ENCODE measurements around the gene FBXO21.
"Not testable (repeated sequence)": the region's sequence is repeated elsewhere in the genome, so short reads cannot be mapped to it uniquely, and the experiment has no call there.

FBXO21 gene

GRCh38 chr12:117212563-117213190 lies 22.4 kb upstream of the FBXO21 start:
- Mint-ChIP-seq H3K4me1 (ENCODE audit: low read depth) (no peaks in the 10 kb centered on the region), H3K9me3 (no peaks in the 10 kb centered on the region), H3K4me3 (no peak overlapping the region), H3K27me3 (peaks cover 24% of the 10 kb centered on the region), H3K36me3 (ENCODE audit: low read depth) (no peaks in the 10 kb centered on the region), H3K27ac (no peak overlapping the region)
- intact Hi-C loops (cut with micrococcal nuclease) = loop anchor here (1.0 to 10.0 kb wide), 2 partner anchors 372 to 625 kb away; no protein-coding TSS in a partner anchor

GRCh38 chr12:117210266-117210918 lies 20.1 kb upstream of the FBXO21 start:
- no peaks in the 10 kb centered on the region for H3K4me1 Mint-ChIP-seq (ENCODE audit: low read depth)
- intact Hi-C loops (cut with micrococcal nuclease) = loop anchor here (10.0 kb wide), 1 partner anchor 374 kb away; no protein-coding TSS in a partner anchor

GRCh38 chr12:117209626-117210025 lies 19.4 kb upstream of the FBXO21 start:
- H3K27me3 Mint-ChIP-seq = peaks cover 17% of the 10 kb centered on the region
- H3K4me3 Mint-ChIP-seq = no peak overlapping the region
- no peaks in the 10 kb centered on the region for H3K9me3 Mint-ChIP-seq
- no peaks in the 10 kb centered on the region for H3K4me1 Mint-ChIP-seq (ENCODE audit: low read depth)
- H3K27ac Mint-ChIP-seq = no peak overlapping the region
- intact Hi-C loops (cut with micrococcal nuclease) = loop anchor here (10.0 kb wide), 1 partner anchor 375 kb away; no protein-coding TSS in a partner anchor
- no peaks in the 10 kb centered on the region for H3K36me3 Mint-ChIP-seq (ENCODE audit: low read depth)

More at GRCh38 chr12:117210266-117210918, 20.1 kb upstream of the FBXO21 start:
- Mint-ChIP-seq H3K27me3 (peaks cover 21% of the 10 kb centered on the region), H3K9me3 (no peaks in the 10 kb centered on the region), H3K36me3 (ENCODE audit: low read depth) (no peaks in the 10 kb centered on the region), H3K4me3 (no peak overlapping the region), H3K27ac (no peak overlapping the region)

- H3K27me3 Mint-ChIP-seq = peaks cover 16% of the 10 kb centered on the region
- H3K36me3 Mint-ChIP-seq (ENCODE audit: low read depth) = no peaks in the 10 kb centered on the region
- H3K4me3 Mint-ChIP-seq = no peak overlapping the region
- H3K27ac Mint-ChIP-seq = no peak overlapping the region
- H3K4me1 Mint-ChIP-seq (ENCODE audit: low read depth) = no peaks in the 10 kb centered on the region
- H3K9me3 Mint-ChIP-seq = no peaks in the 10 kb centered on the region
- intact Hi-C loops (cut with micrococcal nuclease) = no loop called here
Observed at GRCh38 chr12:117208811-117209455, 18.7 kb upstream of the FBXO21 start.

GRCh38 chr12:117208206-117208605 lies 17.9 kb upstream of the FBXO21 start:
- intact Hi-C loops (cut with micrococcal nuclease) = no loop called here
- Mint-ChIP-seq H3K9me3 (no peaks in the 10 kb centered on the region), H3K36me3 (ENCODE audit: low read depth) (no peaks in the 10 kb centered on the region), H3K4me1 (ENCODE audit: low read depth) (no peaks in the 10 kb centered on the region), H3K4me3 (no peak overlapping the region), H3K27me3 (peaks cover 13% of the 10 kb centered on the region), H3K27ac (no peak overlapping the region)

GRCh38 chr12:117207675-117208074 lies 17.4 kb upstream of the FBXO21 start:
- H3K27me3 Mint-ChIP-seq = peaks cover 11% of the 10 kb centered on the region
- H3K4me1 Mint-ChIP-seq (ENCODE audit: low read depth) = no peaks in the 10 kb centered on the region
- H3K27ac Mint-ChIP-seq = no peak overlapping the region
- H3K36me3 Mint-ChIP-seq (ENCODE audit: low read depth) = no peaks in the 10 kb centered on the region
- intact Hi-C loops (cut with micrococcal nuclease) = no loop called here
- no peak overlapping the region for H3K4me3 Mint-ChIP-seq
- no peaks in the 10 kb centered on the region for H3K9me3 Mint-ChIP-seq

- intact Hi-C loops (cut with micrococcal nuclease) = no loop called here
- peaks cover 12% of the 10 kb centered on the region for H3K27me3 Mint-ChIP-seq
- H3K27ac Mint-ChIP-seq = no peak overlapping the region
- H3K9me3 Mint-ChIP-seq = no peaks in the 10 kb centered on the region
- H3K36me3 Mint-ChIP-seq (ENCODE audit: low read depth) = no peaks in the 10 kb centered on the region
- no peak overlapping the region for H3K4me3 Mint-ChIP-seq
- H3K4me1 Mint-ChIP-seq (ENCODE audit: low read depth) = peaks cover 13% of the 10 kb centered on the region
Observed at GRCh38 chr12:117202556-117202955, 12.3 kb upstream of the FBXO21 start.

GRCh38 chr12:117202033-117202432 lies 11.8 kb upstream of the FBXO21 start:
- Mint-ChIP-seq H3K4me3 (no peak overlapping the region), H3K4me1 (ENCODE audit: low read depth) (peaks cover 13% of the 10 kb centered on the region), H3K27ac (no peak overlapping the region), H3K27me3 (peaks cover 16% of the 10 kb centered on the region), H3K36me3 (ENCODE audit: low read depth) (no peaks in the 10 kb centered on the region), H3K9me3 (no peaks in the 10 kb centered on the region)
- intact Hi-C loops (cut with micrococcal nuclease) = no loop called here

- H3K4me1 Mint-ChIP-seq (ENCODE audit: low read depth) = peaks cover 13% of the 10 kb centered on the region
- H3K4me3 Mint-ChIP-seq; H3K36me3 Mint-ChIP-seq (ENCODE audit: low read depth); intact Hi-C loops (cut with micrococcal nuclease); H3K27ac Mint-ChIP-seq; H3K9me3 Mint-ChIP-seq: not testable (repeated sequence)
- peaks cover 23% of the 10 kb centered on the region for H3K27me3 Mint-ChIP-seq
Observed at GRCh38 chr12:117199956-117200744, 9.9 kb upstream of the FBXO21 start.

- H3K9me3 Mint-ChIP-seq; H3K4me3 Mint-ChIP-seq; intact Hi-C loops (cut with micrococcal nuclease); H3K27ac Mint-ChIP-seq; H3K36me3 Mint-ChIP-seq (ENCODE audit: low read depth): not testable (repeated sequence)
- Mint-ChIP-seq H3K4me1 (ENCODE audit: low read depth) (peaks cover 13% of the 10 kb centered on the region), H3K27me3 (peaks cover 43% of the 10 kb centered on the region)
Observed at GRCh38 chr12:117196334-117196733, 6.1 kb upstream of the FBXO21 start.

GRCh38 chr12:117195027-117195426 lies 4.8 kb upstream of the FBXO21 start:
- H3K9me3 Mint-ChIP-seq; H3K4me3 Mint-ChIP-seq; H3K36me3 Mint-ChIP-seq (ENCODE audit: low read depth); H3K27ac Mint-ChIP-seq; intact Hi-C loops (cut with micrococcal nuclease): not testable (repeated sequence)
- H3K27me3 Mint-ChIP-seq = peaks cover 47% of the 10 kb centered on the region
- peaks cover 11% of the 10 kb centered on the region for H3K4me1 Mint-ChIP-seq (ENCODE audit: low read depth)

GRCh38 chr12:117193903-117194302 lies 3.6 kb upstream of the FBXO21 start:
- intact Hi-C loops (cut with micrococcal nuclease) = no loop called here
- H3K36me3 Mint-ChIP-seq (ENCODE audit: low read depth) = peaks cover 8% of the 10 kb centered on the region
- H3K27me3 Mint-ChIP-seq = peaks cover 52% of the 10 kb centered on the region
- no peak overlapping the region for H3K4me3 Mint-ChIP-seq
- peaks cover 9% of the 10 kb centered on the region for H3K9me3 Mint-ChIP-seq
- H3K27ac Mint-ChIP-seq = no peak overlapping the region
- H3K4me1 Mint-ChIP-seq (ENCODE audit: low read depth) = peaks cover 15% of the 10 kb centered on the region

GRCh38 chr12:117192581-117192980 lies 2.3 kb upstream of the FBXO21 start:
- H3K36me3 Mint-ChIP-seq (ENCODE audit: low read depth); H3K9me3 Mint-ChIP-seq; intact Hi-C loops (cut with micrococcal nuclease); H3K27ac Mint-ChIP-seq; H3K4me3 Mint-ChIP-seq: not testable (repeated sequence)
- peaks cover 48% of the 10 kb centered on the region for H3K27me3 Mint-ChIP-seq
- peaks cover 19% of the 10 kb centered on the region for H3K4me1 Mint-ChIP-seq (ENCODE audit: low read depth)

- intact Hi-C loops (cut with micrococcal nuclease) = no loop called here
- no peak overlapping the region for H3K27ac Mint-ChIP-seq
- H3K4me1 Mint-ChIP-seq (ENCODE audit: low read depth) = peaks cover 19% of the 10 kb centered on the region
- H3K27me3 Mint-ChIP-seq = peaks cover 44% of the 10 kb centered on the region
- H3K4me3 Mint-ChIP-seq = no peak overlapping the region
- peaks cover 15% of the 10 kb centered on the region for H3K36me3 Mint-ChIP-seq (ENCODE audit: low read depth)
- H3K9me3 Mint-ChIP-seq = peaks cover 9% of the 10 kb centered on the region
Observed at GRCh38 chr12:117192057-117192456, 1.8 kb upstream of the FBXO21 start.

Measured in dendritic cell treated with granulocyte-macrophage colony-stimulating factor and Interleukin-4, amounts not matched to agents 40 ng/mL and 50 ng/mL, for 4 days (primary cell).